ENCODE measurements around the gene GPR137. TPM values are rescaled to one million over a fixed set of nuclear protein-coding genes. Genes with fewer than 3 reads are reported as not detected.
"Not testable (repeated sequence)": the region's sequence is repeated elsewhere in the genome, so short reads cannot be mapped to it uniquely, and the experiment has no call there.

GPR137 gene
- total RNA-seq, 4 donors from 2014 or later, result 12.5 to 25.7 (median 20.0) TPM

- TF ChIP-seq CTCF (IDR thresholded peaks at IDR 0.05) (no peak), EP300 (IDR thresholded peaks at IDR 0.05) (no peak), POLR2A (IDR thresholded peaks at IDR 0.05) (no peak)
- peak overlapping the region in 3 of 4 donors; percentile 50 to 85 (median 76) for H3K4me3 ChIP-seq
- H3K27me3 ChIP-seq, result peaks cover 0 to 19% of the 10 kb centered on the region in 2 donors
- H3K9me3 ChIP-seq, result no peaks in the 10 kb centered on the region
- 67 to 85% methylated on average over 6 to 13 of the region's 15 CpGs for WGBS, 2 donors
- peaks cover 0 to 10% (median 0%) of the 10 kb centered on the region in 3 donors for H3K36me3 ChIP-seq
- H3K27ac ChIP-seq, result peak overlapping the region in 3 of 4 donors; percentile 79 to 92 (median 81)
- peaks cover 0 to 26% (median 12%) of the 10 kb centered on the region in 4 donors for H3K4me1 ChIP-seq
- DNase-seq (ENCODE audit: low spot score in 2 of 2), result no peak
Observed at GRCh38 chr11:64306876-64307622, 21.4 kb downstream of the GPR137 start.

- peaks cover 0 to 12% of the 10 kb centered on the region in 2 donors for H3K27me3 ChIP-seq
- not testable (repeated sequence) for H3K36me3 ChIP-seq; H3K4me3 ChIP-seq; H3K27ac ChIP-seq; H3K9me3 ChIP-seq; DNase-seq (ENCODE audit: low spot score in 2 of 2)
- WGBS, 2 donors, result 90 to 96% methylated on average over 5 of the region's 5 CpGs
- peaks cover 0 to 26% (median 12%) of the 10 kb centered on the region in 4 donors for H3K4me1 ChIP-seq
Observed at GRCh38 chr11:64307795-64308194, 22.1 kb downstream of the GPR137 start.

GRCh38 chr11:64312947-64313346 is 27.3 kb downstream of the GPR137 start:
- Histone ChIP-seq H3K27ac (peak overlapping the region in 2 of 4 donors; percentile 50 to 56), H3K4me3 (no peak overlapping the region), H3K9me3 (no peaks in the 10 kb centered on the region), H3K36me3 (peaks cover 0 to 35% (median 8%) of the 10 kb centered on the region in 3 donors), H3K4me1 (peaks cover 0 to 16% (median 6%) of the 10 kb centered on the region in 4 donors), H3K27me3 (no peaks in the 10 kb centered on the region)
- no peak for DNase-seq (ENCODE audit: low spot score in 2 of 2)
- WGBS, 2 donors, result 87 to 89% methylated on average over 10 of the region's 10 CpGs
- TF ChIP-seq CTCF (IDR thresholded peaks at IDR 0.05) (no peak), POLR2A (IDR thresholded peaks at IDR 0.05) (no peak)

- Histone ChIP-seq H3K36me3 (peaks cover 0 to 35% (median 8%) of the 10 kb centered on the region in 3 donors), H3K4me3 (no peak overlapping the region), H3K27ac (peak overlapping the region in 3 of 4 donors; percentile 17 to 56 (median 50)), H3K27me3 (no peaks in the 10 kb centered on the region), H3K4me1 (peaks cover 0 to 17% (median 6%) of the 10 kb centered on the region in 4 donors), H3K9me3 (no peaks in the 10 kb centered on the region)
- DNase-seq (ENCODE audit: low spot score in 2 of 2), result no peak
- no peak for TF ChIP-seq POLR2A (IDR thresholded peaks at IDR 0.05)
- 77 to 80% methylated on average over 18 of the region's 18 CpGs for WGBS, 2 donors
Observed at GRCh38 chr11:64313491-64314145, 28.0 kb downstream of the GPR137 start.

- no peak for TF ChIP-seq POLR2A (IDR thresholded peaks at IDR 0.05)
- TF ChIP-seq CTCF (IDR thresholded peaks at IDR 0.05), result no peak
- no peak for TF ChIP-seq EP300 (IDR thresholded peaks at IDR 0.05)
- H3K4me1 ChIP-seq, result peaks cover 0 to 24% (median 9%) of the 10 kb centered on the region in 4 donors
- H3K27ac ChIP-seq, result peak overlapping the region in 3 of 4 donors; percentile 17 to 56 (median 50)
- H3K4me3 ChIP-seq, result no peak overlapping the region
- H3K9me3 ChIP-seq, result no peaks in the 10 kb centered on the region
- WGBS, 2 donors, result 78 to 82% methylated on average over 19 of the region's 19 CpGs
- DNase-seq (ENCODE audit: low spot score in 2 of 2), result no peak
- H3K36me3 ChIP-seq, result peaks cover 0 to 32% (median 8%) of the 10 kb centered on the region in 3 donors
- no peaks in the 10 kb centered on the region for H3K27me3 ChIP-seq
Observed at GRCh38 chr11:64314146-64314804, 28.6 kb downstream of the GPR137 start.

Data from tibial nerve (tissue), 4 donors.